HepG2 (cell line): Measurements from ENCODE around the gene KANSL3. TPM values are rescaled to one million over a fixed set of nuclear protein-coding genes. Genes with fewer than 3 reads are reported as not detected.
A peak's percentile ranks its signal among the peaks of the same experiment; 100 is the strongest.

Experiments
- HNF4A ChIP-seq: sonication (generic); formaldehyde crosslinking; IDR thresholded peaks from 2 replicates; pipeline ENCODE4 v1.4.0; 2020; ENCODE audit warnings: missing genetic modification reagents
- ZNF432 ChIP-seq: sonication (generic); formaldehyde crosslinking; IDR thresholded peaks from 2 replicates; pipeline ENCODE4 v1.5.0; 2020; ENCODE audit warnings: missing genetic modification reagents, mild to moderate bottlenecking, borderline replicate concordance
- polyA plus RNA-seq, 8 experiments: library from polyadenylated mRNA; depleted of rRNA in 3 of 8; stranded (reverse) in 7 of 8; unstranded in 1 of 8; fragments of >200 nt; fragmentation: Illumina TruSeq in 4 of 8; extraction: Trizol in 4 of 8; gene quantifications; 2 replicates each; pipeline versions ENCODE4 v1.2.1 to v1.2.3, GENCODE V29; 2011 to 2016; ENCODE audit warnings: low read depth in 4 of 8, missing spikeins in 1 of 8, mixed read lengths in 1 of 8; ENCODE audit not compliant: insufficient read depth in 1 of 8
- total RNA-seq, 5 experiments: library from RNA; depleted of rRNA; stranded (reverse); fragments of >200 nt; fragmentation: Illumina TruSeq; extraction: Trizol; gene quantifications; 2 replicates each; pipeline ENCODE4 v1.2.3, GENCODE V29; 2016; ENCODE audit warnings: low read depth in 1 of 5
- TF ChIP-seq, protein P1 (sequence below): sonication (generic); formaldehyde crosslinking; IDR thresholded peaks from 2 replicates; pipeline ENCODE4 v1.5.1; 2020; ENCODE audit warnings: mild to moderate bottlenecking, missing genetic modification reagents, moderate library complexity
- TF ChIP-seq, protein P2 (sequence below): IDR thresholded peaks from 2 replicates; pipeline ENCODE4 v1.6.1; 2012; ENCODE audit warnings: low read depth, low read length, improper control_type of control experiment
- TF ChIP-seq, protein P3 (sequence below): sonication (generic); formaldehyde crosslinking; IDR thresholded peaks from 2 replicates; pipeline ENCODE4 v1.5.1; 2020; ENCODE audit warnings: mild to moderate bottlenecking, missing genetic modification reagents, moderate library complexity

Gene KANSL3
- total and polyA plus RNA-seq, 2 of the 13 experiments (the other 11 are each of a cell fraction or from before 2014, with no cell fraction given), result 20.8 to 37.3 TPM

DNA sequence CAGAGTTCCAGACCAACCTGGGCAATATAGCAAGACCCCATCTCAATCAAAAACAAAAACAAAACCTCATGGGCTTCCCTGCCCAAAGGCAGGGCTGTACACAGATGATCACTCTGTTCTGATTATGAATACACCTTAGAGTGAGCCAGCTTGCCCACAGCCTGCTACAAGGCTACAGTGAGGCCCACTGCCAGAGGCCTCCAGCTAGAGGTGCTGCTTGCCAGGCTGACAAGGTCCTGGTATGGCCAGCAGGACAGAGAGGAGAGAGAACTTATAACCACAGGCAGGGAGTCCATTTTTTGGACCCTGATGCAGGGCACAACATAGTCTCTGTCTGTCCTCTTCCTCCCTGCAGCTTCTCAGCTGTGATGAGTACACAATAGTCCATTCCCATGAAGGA lies 41.5 kb downstream of the KANSL3 start (continued):
- TF ChIP-seq, protein P1, sequence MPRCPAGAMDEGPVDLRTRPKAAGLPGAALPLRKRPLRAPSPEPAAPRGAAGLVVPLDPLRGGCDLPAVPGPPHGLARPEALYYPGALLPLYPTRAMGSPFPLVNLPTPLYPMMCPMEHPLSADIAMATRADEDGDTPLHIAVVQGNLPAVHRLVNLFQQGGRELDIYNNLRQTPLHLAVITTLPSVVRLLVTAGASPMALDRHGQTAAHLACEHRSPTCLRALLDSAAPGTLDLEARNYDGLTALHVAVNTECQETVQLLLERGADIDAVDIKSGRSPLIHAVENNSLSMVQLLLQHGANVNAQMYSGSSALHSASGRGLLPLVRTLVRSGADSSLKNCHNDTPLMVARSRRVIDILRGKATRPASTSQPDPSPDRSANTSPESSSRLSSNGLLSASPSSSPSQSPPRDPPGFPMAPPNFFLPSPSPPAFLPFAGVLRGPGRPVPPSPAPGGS (CRISPR knock-in tag), result no peak
- TF ChIP-seq, protein P2, sequence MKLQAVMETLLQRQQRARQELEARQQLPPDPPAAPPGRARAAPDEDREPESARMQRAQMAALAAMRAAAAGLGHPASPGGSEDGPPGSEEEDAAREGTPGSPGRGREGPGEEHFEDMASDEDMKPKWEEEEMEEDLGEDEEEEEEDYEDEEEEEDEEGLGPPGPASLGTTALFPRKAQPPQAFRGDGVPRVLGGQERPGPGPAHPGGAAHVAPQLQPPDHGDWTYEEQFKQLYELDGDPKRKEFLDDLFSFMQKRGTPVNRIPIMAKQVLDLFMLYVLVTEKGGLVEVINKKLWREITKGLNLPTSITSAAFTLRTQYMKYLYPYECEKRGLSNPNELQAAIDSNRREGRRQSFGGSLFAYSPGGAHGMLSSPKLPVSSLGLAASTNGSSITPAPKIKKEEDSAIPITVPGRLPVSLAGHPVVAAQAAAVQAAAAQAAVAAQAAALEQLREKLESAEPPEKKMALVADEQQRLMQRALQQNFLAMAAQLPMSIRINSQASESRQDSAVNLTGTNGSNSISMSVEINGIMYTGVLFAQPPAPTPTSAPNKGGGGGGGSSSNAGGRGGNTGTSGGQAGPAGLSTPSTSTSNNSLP, result no peak
- TF ChIP-seq, protein P3, sequence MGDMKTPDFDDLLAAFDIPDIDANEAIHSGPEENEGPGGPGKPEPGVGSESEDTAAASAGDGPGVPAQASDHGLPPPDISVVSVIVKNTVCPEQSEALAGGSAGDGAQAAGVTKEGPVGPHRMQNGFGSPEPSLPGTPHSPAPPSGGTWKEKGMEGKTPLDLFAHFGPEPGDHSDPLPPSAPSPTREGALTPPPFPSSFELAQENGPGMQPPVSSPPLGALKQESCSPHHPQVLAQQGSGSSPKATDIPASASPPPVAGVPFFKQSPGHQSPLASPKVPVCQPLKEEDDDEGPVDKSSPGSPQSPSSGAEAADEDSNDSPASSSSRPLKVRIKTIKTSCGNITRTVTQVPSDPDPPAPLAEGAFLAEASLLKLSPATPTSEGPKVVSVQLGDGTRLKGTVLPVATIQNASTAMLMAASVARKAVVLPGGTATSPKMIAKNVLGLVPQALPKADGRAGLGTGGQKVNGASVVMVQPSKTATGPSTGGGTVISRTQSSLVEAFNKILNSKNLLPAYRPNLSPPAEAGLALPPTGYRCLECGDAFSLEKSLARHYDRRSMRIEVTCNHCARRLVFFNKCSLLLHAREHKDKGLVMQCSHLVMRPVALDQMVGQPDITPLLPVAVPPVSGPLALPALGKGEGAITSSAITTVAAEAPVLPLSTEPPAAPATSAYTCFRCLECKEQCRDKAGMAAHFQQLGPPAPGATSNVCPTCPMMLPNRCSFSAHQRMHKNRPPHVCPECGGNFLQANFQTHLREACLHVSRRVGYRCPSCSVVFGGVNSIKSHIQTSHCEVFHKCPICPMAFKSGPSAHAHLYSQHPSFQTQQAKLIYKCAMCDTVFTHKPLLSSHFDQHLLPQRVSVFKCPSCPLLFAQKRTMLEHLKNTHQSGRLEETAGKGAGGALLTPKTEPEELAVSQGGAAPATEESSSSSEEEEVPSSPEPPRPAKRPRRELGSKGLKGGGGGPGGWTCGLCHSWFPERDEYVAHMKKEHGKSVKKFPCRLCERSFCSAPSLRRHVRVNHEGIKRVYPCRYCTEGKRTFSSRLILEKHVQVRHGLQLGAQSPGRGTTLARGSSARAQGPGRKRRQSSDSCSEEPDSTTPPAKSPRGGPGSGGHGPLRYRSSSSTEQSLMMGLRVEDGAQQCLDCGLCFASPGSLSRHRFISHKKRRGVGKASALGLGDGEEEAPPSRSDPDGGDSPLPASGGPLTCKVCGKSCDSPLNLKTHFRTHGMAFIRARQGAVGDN (CRISPR knock-in tag), result no peak
- TF ChIP-seq ZNF432, result no peak
- TF ChIP-seq HNF4A (CRISPR knock-in tag), result peak; percentile 37
